Trophoblast cell (in vitro differentiated cells and primary cell): Measurements from ENCODE around the gene LRRC37B.
A peak's percentile ranks its signal among the peaks of the same experiment; 100 is the strongest.
"Not testable (repeated sequence)": the region's sequence is repeated elsewhere in the genome, so short reads cannot be mapped to it uniquely, and the experiment has no call there.

Experiments
- DNase-seq, 2 donors: peaks; one replicate each; pipeline ENCODE4 v3.0.0-alpha.2; 2016
- H2AFZ ChIP-seq: 2 replicates; pipeline ENCODE4 v1.6.1; 2013; ENCODE audit warnings: low read length, moderate library complexity, mild to moderate bottlenecking; ENCODE audit not compliant: insufficient read depth, poor library complexity
- H2AK5ac ChIP-seq: 2 replicates; pipeline ENCODE4 v1.6.1; 2013; ENCODE audit warnings: mild to moderate bottlenecking, low read length
- H2BK120ac ChIP-seq: 2 replicates; pipeline ENCODE4 v1.6.1; 2013; ENCODE audit warnings: low read length, mild to moderate bottlenecking, moderate library complexity; ENCODE audit not compliant: insufficient read depth, poor library complexity
- H2BK12ac ChIP-seq: 2 replicates; pipeline ENCODE4 v1.6.1; 2013; ENCODE audit warnings: mild to moderate bottlenecking, low read length, moderate library complexity
- H2BK5ac ChIP-seq: 2 replicates; pipeline ENCODE4 v1.6.1; 2013; ENCODE audit warnings: low read length, low read depth, moderate library complexity, mild to moderate bottlenecking; ENCODE audit not compliant: poor library complexity
- H3K14ac ChIP-seq: 2 replicates; pipeline ENCODE4 v1.6.1; 2013; ENCODE audit warnings: mild to moderate bottlenecking, low read length
- H3K18ac ChIP-seq: 2 replicates; pipeline ENCODE4 v1.6.1; 2013; ENCODE audit warnings: mild to moderate bottlenecking, low read length
- H3K23ac ChIP-seq: 2 replicates; pipeline ENCODE4 v1.6.1; 2013; ENCODE audit warnings: low read length
- H3K27ac ChIP-seq: 2 replicates; pipeline ENCODE4 v1.5.1; 2013; ENCODE audit warnings: low read depth, mild to moderate bottlenecking, inconsistent platforms, low read length, moderate library complexity
- H3K27me3 ChIP-seq: 2 replicates; pipeline ENCODE4 v1.6.1; 2013; ENCODE audit warnings: inconsistent platforms, mild to moderate bottlenecking, low read length, moderate library complexity; ENCODE audit not compliant: insufficient read depth
- H3K36me3 ChIP-seq, 2 experiments: 1 replicate in 1 of 2; 2 replicates in 1 of 2; pipeline ENCODE4 v1.6.1; 2013; ENCODE audit warnings: low read length in 2 of 2, mild to moderate bottlenecking in 2 of 2, moderate library complexity in 1 of 2; ENCODE audit not compliant: insufficient read depth in 2 of 2, control insufficient read depth in 1 of 2
- H3K4ac ChIP-seq: 2 replicates; pipeline ENCODE4 v1.6.1; 2013; ENCODE audit warnings: low read depth, mild to moderate bottlenecking, low read length, moderate library complexity
- H3K4me1 ChIP-seq, 2 experiments: 1 replicate in 1 of 2; 2 replicates in 1 of 2; pipeline ENCODE4 v1.6.1; 2013; ENCODE audit warnings: low read length in 2 of 2, mild to moderate bottlenecking in 2 of 2, moderate library complexity in 1 of 2; ENCODE audit not compliant: insufficient read depth in 2 of 2, control insufficient read depth in 1 of 2
- H3K4me2 ChIP-seq: 2 replicates; pipeline ENCODE4 v1.6.1; 2013; ENCODE audit warnings: inconsistent platforms, mild to moderate bottlenecking, low read length, moderate library complexity
- H3K4me3 ChIP-seq: 2 replicates; pipeline ENCODE4 v1.5.1; 2013; ENCODE audit warnings: mild to moderate bottlenecking, low read depth, low read length, inconsistent platforms
- H3K79me1 ChIP-seq: one replicate; pipeline ENCODE4 v1.6.1; 2013; ENCODE audit warnings: low read length
- H3K79me2 ChIP-seq: 2 replicates; pipeline ENCODE4 v1.6.1; 2013; ENCODE audit warnings: low read length, mild to moderate bottlenecking; ENCODE audit not compliant: control insufficient read depth, insufficient read depth, poor library complexity
- H3K9ac ChIP-seq: 2 replicates; pipeline ENCODE4 v1.6.1; 2013; ENCODE audit warnings: mild to moderate bottlenecking, low read length
- H3K9me3 ChIP-seq: 2 replicates; pipeline ENCODE4 v1.6.1; 2013; ENCODE audit warnings: low read depth, mild to moderate bottlenecking, control low read depth, inconsistent platforms, low read length; ENCODE audit not compliant: insufficient read depth
- H4K12ac ChIP-seq: 2 replicates; pipeline ENCODE4 v1.6.1; 2013; ENCODE audit warnings: low read depth, mild to moderate bottlenecking, low read length, moderate library complexity
- H4K8ac ChIP-seq: 2 replicates; pipeline ENCODE4 v1.6.1; 2013; ENCODE audit warnings: low read depth, mild to moderate bottlenecking, low read length, moderate library complexity
- H4K91ac ChIP-seq: one replicate; pipeline ENCODE4 v1.6.1; 2013; ENCODE audit warnings: low read depth, mild to moderate bottlenecking, low read length, moderate library complexity
- WGBS: extraction: QIAGEN DNeasy Blood & Tissue Kit; methylation state at CpG from one replicate; pipeline ENCODE4 v1.1.7; 2013; ENCODE audit warnings: missing lambda C conversion rate; ENCODE audit not compliant: insufficient read length, insufficient coverage; ENCODE audit errors: extremely low coverage; 5-methylcytosine and 5-hydroxymethylcytosine counted together

Gene LRRC37B

GRCh38 chr17:32084942-32085829, 78.0 kb downstream of the LRRC37B start:
- not testable (repeated sequence) for H3K23ac ChIP-seq, H3K4ac ChIP-seq, H3K18ac ChIP-seq, H3K4me1 ChIP-seq, H3K9ac ChIP-seq, H3K4me3 ChIP-seq, H2BK5ac ChIP-seq, H3K27ac ChIP-seq, H2BK120ac ChIP-seq, H3K9me3 ChIP-seq, H3K27me3 ChIP-seq, H4K91ac ChIP-seq, H4K12ac ChIP-seq, H3K79me1 ChIP-seq, H3K79me2 ChIP-seq, DNase-seq, H2BK12ac ChIP-seq, H3K14ac ChIP-seq, H2AK5ac ChIP-seq, H2AFZ ChIP-seq, H3K4me2 ChIP-seq, H3K36me3 ChIP-seq
- no CpG with 5 or more reads among the region's 30 CpGs for WGBS
- peak overlapping the region; percentile 38 for H4K8ac ChIP-seq

GRCh38 chr17:32086833-32087232, 79.7 kb downstream of the LRRC37B start:
- not testable (repeated sequence) for H4K8ac ChIP-seq, H3K23ac ChIP-seq, DNase-seq, H3K4ac ChIP-seq, H2BK12ac ChIP-seq, H3K79me1 ChIP-seq, H3K27me3 ChIP-seq, H3K36me3 ChIP-seq, H3K9me3 ChIP-seq, H3K4me1 ChIP-seq, H3K4me2 ChIP-seq, H3K18ac ChIP-seq, H3K14ac ChIP-seq, H4K91ac ChIP-seq, H3K9ac ChIP-seq, H2AK5ac ChIP-seq, H2AFZ ChIP-seq, H3K79me2 ChIP-seq, H3K27ac ChIP-seq, H2BK120ac ChIP-seq, H4K12ac ChIP-seq, H3K4me3 ChIP-seq, H2BK5ac ChIP-seq
- WGBS = no CpG with 5 or more reads among the region's 4 CpGs

- H3K4me1 ChIP-seq, DNase-seq, H3K27ac ChIP-seq, H2BK12ac ChIP-seq, H3K27me3 ChIP-seq, H3K79me2 ChIP-seq, H3K36me3 ChIP-seq, H2BK5ac ChIP-seq, H3K4me2 ChIP-seq, H3K4ac ChIP-seq, H3K79me1 ChIP-seq, H2AK5ac ChIP-seq, H3K9ac ChIP-seq, H2BK120ac ChIP-seq, H3K9me3 ChIP-seq, H4K8ac ChIP-seq, H3K14ac ChIP-seq, H4K91ac ChIP-seq, H3K23ac ChIP-seq, H2AFZ ChIP-seq, H3K18ac ChIP-seq, H4K12ac ChIP-seq: not testable (repeated sequence)
- peak overlapping the region; percentile 18 for H3K4me3 ChIP-seq
- no CpG with 5 or more reads among the region's 1 CpG for WGBS
These were observed 84.9 kb downstream of the LRRC37B start for GRCh38 chr17:32092062-32092461.

GRCh38 chr17:32099686-32100085, 92.5 kb downstream of the LRRC37B start:
- no peak for DNase-seq
- Histone ChIP-seq H4K8ac (no peak overlapping the region), H3K79me2 (no peaks in the 10 kb centered on the region), H2BK12ac (no peak overlapping the region), H3K36me3 (no peaks in the 10 kb centered on the region), H3K27me3 (no peaks in the 10 kb centered on the region), H3K27ac (no peak overlapping the region), H3K4me1 (no peaks in the 10 kb centered on the region), H3K4me3 (no peak overlapping the region), H4K91ac (no peak overlapping the region), H3K9me3 (no peaks in the 10 kb centered on the region), H2AFZ (no peak overlapping the region), H3K23ac (no peak overlapping the region), H2BK5ac (no peak overlapping the region), H2BK120ac (no peak overlapping the region), H3K79me1 (no peaks in the 10 kb centered on the region), H3K4ac (no peak overlapping the region), H2AK5ac (no peak overlapping the region), H3K4me2 (no peak overlapping the region), H4K12ac (no peak overlapping the region), H3K18ac (no peak overlapping the region), H3K9ac (no peak overlapping the region), H3K14ac (no peak overlapping the region)
- WGBS = no CpG with 5 or more reads among the region's 2 CpGs
